T-helper 2 cell treated with Interferon-gamma antibody and Interleukin-4, amounts not matched to agents 5 μg/mL and 100 μg/mL, for 36 hours (primary cell): ENCODE measurements around the gene TCF20.

Experiments
- DNase-seq: peaks from one replicate; pipeline ENCODE4 v3.0.0; 2021; ENCODE audit warnings: low spot score
- H3K27ac Mint-ChIP-seq: one replicate; pipeline ENCODE4 v1.8.0; 2021; ENCODE audit warnings: mild to moderate bottlenecking, mixed read lengths
- H3K27me3 Mint-ChIP-seq: one replicate; pipeline ENCODE4 v1.8.0; 2021; ENCODE audit warnings: low read depth, mixed read lengths
- H3K36me3 Mint-ChIP-seq: one replicate; pipeline ENCODE4 v1.8.0; 2021; ENCODE audit warnings: low read depth, mixed read lengths
- H3K4me1 Mint-ChIP-seq: one replicate; pipeline ENCODE4 v1.8.0; 2021; ENCODE audit warnings: low read depth, mixed read lengths
- H3K4me3 Mint-ChIP-seq: one replicate; pipeline ENCODE4 v1.8.0; 2022; ENCODE audit warnings: mild to moderate bottlenecking, moderate library complexity, mixed read lengths
- H3K9me3 Mint-ChIP-seq: one replicate; pipeline ENCODE4 v1.8.0; 2021; ENCODE audit warnings: mixed read lengths

Gene TCF20

DNA sequence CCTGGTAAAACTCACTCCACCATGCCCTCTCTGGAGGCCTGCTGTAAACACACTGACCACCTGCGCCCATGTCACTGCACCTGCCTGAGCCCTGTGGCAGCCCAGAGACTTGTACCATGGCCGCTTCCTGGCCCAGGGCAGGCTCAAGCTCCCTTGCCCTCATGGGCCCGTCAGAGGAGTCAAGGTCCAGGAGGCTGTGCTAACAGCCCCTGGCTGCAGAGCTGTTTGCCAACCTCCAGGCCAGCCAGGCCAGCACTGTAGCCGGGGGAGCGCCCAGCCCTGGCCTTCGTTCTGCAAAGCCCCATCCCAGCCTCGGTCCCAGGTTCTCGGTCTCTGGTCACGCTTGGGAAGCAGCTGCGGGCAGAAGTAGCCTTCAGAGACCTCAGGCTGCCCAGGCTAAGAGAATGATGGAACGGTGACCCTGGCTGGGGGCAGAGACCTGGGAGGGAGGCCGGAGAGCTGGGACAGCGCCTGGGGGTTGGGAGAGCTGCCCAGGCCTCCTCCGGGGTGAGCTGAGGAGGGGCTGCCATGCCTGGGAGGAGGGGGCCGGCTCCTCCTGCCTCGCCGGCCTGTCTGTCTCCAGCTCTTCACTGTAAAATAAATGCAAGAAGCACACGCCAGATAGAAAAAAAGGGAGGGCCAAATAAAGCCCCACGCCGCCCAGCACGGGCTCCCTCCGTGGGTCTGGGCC, 11.9 kb upstream of the TCF20 start:
- Mint-ChIP-seq H3K9me3 (no peaks in the 10 kb centered on the region), H3K27me3 (peaks cover 18% of the 10 kb centered on the region), H3K36me3 (no peaks in the 10 kb centered on the region), H3K4me1 (peaks cover 26% of the 10 kb centered on the region), H3K27ac (no peak overlapping the region), H3K4me3 (peak overlapping the region; percentile 30)
- no peak for DNase-seq

- peaks cover 18% of the 10 kb centered on the region for H3K27me3 Mint-ChIP-seq
- DNase-seq, result no peak
- H3K9me3 Mint-ChIP-seq, result no peaks in the 10 kb centered on the region
- H3K36me3 Mint-ChIP-seq, result no peaks in the 10 kb centered on the region
- H3K4me3 Mint-ChIP-seq, result peak overlapping the region; percentile 22
- H3K27ac Mint-ChIP-seq, result no peak overlapping the region
- H3K4me1 Mint-ChIP-seq, result peaks cover 21% of the 10 kb centered on the region
These were observed 11.3 kb upstream of the TCF20 start for GRCh38 chr22:42281706-42282251.

GRCh38 chr22:42281284-42281683, 10.8 kb upstream of the TCF20 start:
- peaks cover 16% of the 10 kb centered on the region for H3K4me1 Mint-ChIP-seq
- H3K9me3 Mint-ChIP-seq, result no peaks in the 10 kb centered on the region
- no peak for DNase-seq
- no peaks in the 10 kb centered on the region for H3K36me3 Mint-ChIP-seq
- peaks cover 18% of the 10 kb centered on the region for H3K27me3 Mint-ChIP-seq
- no peak overlapping the region for H3K4me3 Mint-ChIP-seq
- H3K27ac Mint-ChIP-seq, result no peak overlapping the region

DNA sequence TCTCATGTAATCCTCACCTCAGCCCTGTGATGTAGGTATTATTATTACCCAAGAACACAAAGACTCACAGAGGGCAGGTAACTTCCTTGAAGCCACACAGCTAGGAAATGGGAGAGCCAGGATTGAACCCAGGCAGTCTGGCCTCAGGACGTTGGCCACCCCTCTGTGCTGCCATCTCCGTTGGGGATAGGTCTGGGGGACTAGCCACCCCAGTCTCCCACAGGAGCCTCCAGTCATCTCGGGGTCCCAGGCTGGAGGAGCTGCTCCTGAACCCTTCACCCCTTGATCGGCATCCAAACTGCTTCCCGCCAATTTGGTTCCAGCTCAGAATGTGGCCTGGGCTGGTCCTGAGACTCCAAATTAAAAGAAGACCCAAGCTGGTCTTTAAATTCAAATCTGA, 10.4 kb upstream of the TCF20 start:
- H3K27ac Mint-ChIP-seq, result no peak overlapping the region
- no peaks in the 10 kb centered on the region for H3K36me3 Mint-ChIP-seq
- DNase-seq, result no peak
- H3K4me3 Mint-ChIP-seq, result no peak overlapping the region
- peaks cover 15% of the 10 kb centered on the region for H3K4me1 Mint-ChIP-seq
- H3K9me3 Mint-ChIP-seq, result no peaks in the 10 kb centered on the region
- peaks cover 18% of the 10 kb centered on the region for H3K27me3 Mint-ChIP-seq

DNA sequence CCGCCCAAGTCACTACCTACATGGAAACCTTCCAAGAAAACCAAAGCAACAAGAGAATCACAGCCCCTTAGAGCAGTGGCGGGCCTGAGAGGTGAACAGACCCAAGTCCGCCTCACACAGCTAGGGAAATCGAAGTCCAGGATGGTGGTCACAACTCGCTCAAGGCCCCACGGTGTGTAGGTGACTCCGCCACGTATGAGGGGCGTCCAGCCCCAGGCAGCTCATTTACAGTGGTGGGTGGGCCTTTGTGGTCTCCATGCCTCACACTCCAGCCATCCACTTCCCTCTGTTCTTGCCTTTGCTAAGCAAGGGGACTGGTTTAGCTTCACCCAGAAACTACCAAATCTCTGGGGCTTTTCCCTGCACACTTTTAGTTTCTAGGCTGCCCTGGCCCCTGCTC, 9.7 kb upstream of the TCF20 start:
- peaks cover 18% of the 10 kb centered on the region for H3K27me3 Mint-ChIP-seq

DNA sequence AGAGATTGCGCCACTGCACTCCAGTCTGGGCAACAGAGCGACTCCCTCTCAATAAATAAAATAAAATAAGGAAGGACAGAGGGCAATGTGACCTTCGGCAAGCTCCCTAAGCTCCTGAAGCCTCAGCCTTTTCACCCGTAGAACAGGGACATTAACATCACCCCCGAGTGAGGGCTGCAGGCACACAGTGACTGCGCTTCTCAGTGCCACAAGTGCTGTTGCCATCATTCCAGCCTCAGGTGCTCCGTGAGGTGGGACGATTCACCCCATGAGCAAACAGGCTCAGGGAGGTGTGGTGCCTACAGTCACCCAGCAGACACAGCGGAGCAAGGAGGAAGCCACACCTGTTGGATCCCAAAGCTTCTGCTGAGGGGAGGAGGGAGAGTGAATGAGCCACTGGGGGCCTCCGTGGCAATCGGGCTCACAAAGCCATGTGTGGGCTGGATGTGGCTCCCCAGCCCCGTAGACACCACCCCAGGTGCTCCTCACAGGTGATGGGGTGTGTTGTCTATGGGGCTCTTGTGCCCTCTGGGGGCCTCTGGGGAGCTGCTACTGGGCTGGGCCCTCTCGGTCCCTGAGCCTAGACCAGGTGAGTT, 9.1 kb upstream of the TCF20 start:
- H3K4me1 Mint-ChIP-seq, result peaks cover 9% of the 10 kb centered on the region
- no peaks in the 10 kb centered on the region for H3K9me3 Mint-ChIP-seq

More for the DNA sequence above, 9.7 kb upstream of the TCF20 start:
- no peak overlapping the region for H3K27ac Mint-ChIP-seq
- no peak for DNase-seq
- H3K4me3 Mint-ChIP-seq, result no peak overlapping the region
- no peaks in the 10 kb centered on the region for H3K36me3 Mint-ChIP-seq
- no peaks in the 10 kb centered on the region for H3K9me3 Mint-ChIP-seq
- H3K4me1 Mint-ChIP-seq, result peaks cover 10% of the 10 kb centered on the region

GRCh38 chr22:42277988-42278776, 7.7 kb upstream of the TCF20 start:
- Mint-ChIP-seq H3K4me1 (peaks cover 3% of the 10 kb centered on the region), H3K27ac (no peak overlapping the region), H3K4me3 (no peak overlapping the region), H3K27me3 (peaks cover 10% of the 10 kb centered on the region), H3K9me3 (no peaks in the 10 kb centered on the region), H3K36me3 (no peaks in the 10 kb centered on the region)
- DNase-seq, result no peak

More for the DNA sequence above, 9.1 kb upstream of the TCF20 start:
- no peak overlapping the region for H3K4me3 Mint-ChIP-seq
- H3K27ac Mint-ChIP-seq, result no peak overlapping the region
- H3K36me3 Mint-ChIP-seq, result no peaks in the 10 kb centered on the region
- DNase-seq, result no peak
- peaks cover 18% of the 10 kb centered on the region for H3K27me3 Mint-ChIP-seq

DNA sequence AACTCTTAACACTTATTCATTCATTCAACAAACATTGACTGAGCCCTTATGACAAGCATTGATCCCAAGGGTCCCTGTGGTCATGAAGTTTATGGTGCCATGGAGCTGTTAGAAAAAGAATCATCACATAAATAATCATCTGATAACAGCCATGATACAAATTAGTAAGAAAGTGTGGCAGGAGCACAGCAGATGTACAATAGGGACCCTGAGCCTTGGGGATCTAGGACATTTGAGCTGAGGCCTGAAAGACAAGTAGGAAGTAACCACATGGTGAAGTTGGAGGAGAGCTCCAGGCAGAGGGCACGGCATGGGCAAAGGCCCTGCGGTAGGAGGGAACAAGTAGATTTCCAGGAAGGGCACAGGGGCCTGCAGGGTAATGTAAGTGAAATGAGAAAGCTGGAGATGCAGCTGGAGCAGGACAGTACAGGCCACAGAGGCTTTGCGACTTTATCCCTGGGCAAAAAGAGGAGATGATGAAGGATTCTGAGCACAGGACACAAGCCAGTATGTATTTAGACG, 6.8 kb upstream of the TCF20 start:
- no peak for DNase-seq
- H3K4me1 Mint-ChIP-seq, result peaks cover 3% of the 10 kb centered on the region
- H3K4me3 Mint-ChIP-seq, result no peak overlapping the region

GRCh38 chr22:42275970-42276369, 5.5 kb upstream of the TCF20 start:
- no peak for DNase-seq
- no peak overlapping the region for H3K27ac Mint-ChIP-seq
- H3K27me3 Mint-ChIP-seq, result no peaks in the 10 kb centered on the region
- H3K4me3 Mint-ChIP-seq, result no peak overlapping the region
- peaks cover 3% of the 10 kb centered on the region for H3K4me1 Mint-ChIP-seq
- H3K9me3 Mint-ChIP-seq, result no peaks in the 10 kb centered on the region
- no peaks in the 10 kb centered on the region for H3K36me3 Mint-ChIP-seq

More for the DNA sequence above, 6.8 kb upstream of the TCF20 start:
- no peak overlapping the region for H3K27ac Mint-ChIP-seq
- no peaks in the 10 kb centered on the region for H3K36me3 Mint-ChIP-seq
- H3K9me3 Mint-ChIP-seq, result no peaks in the 10 kb centered on the region
- H3K27me3 Mint-ChIP-seq, result peaks cover 6% of the 10 kb centered on the region

GRCh38 chr22:42275176-42275575, 4.7 kb upstream of the TCF20 start:
- no peak for DNase-seq
- no peaks in the 10 kb centered on the region for H3K36me3 Mint-ChIP-seq
- H3K9me3 Mint-ChIP-seq, result no peaks in the 10 kb centered on the region
- no peak overlapping the region for H3K27ac Mint-ChIP-seq
- peaks cover 3% of the 10 kb centered on the region for H3K4me1 Mint-ChIP-seq
- no peaks in the 10 kb centered on the region for H3K27me3 Mint-ChIP-seq
- H3K4me3 Mint-ChIP-seq, result no peak overlapping the region

- H3K27ac Mint-ChIP-seq, result no peak overlapping the region
- H3K4me1 Mint-ChIP-seq, result peaks cover 7% of the 10 kb centered on the region
- DNase-seq, result no peak
- H3K36me3 Mint-ChIP-seq, result peaks cover 2% of the 10 kb centered on the region
- no peaks in the 10 kb centered on the region for H3K27me3 Mint-ChIP-seq
- no peaks in the 10 kb centered on the region for H3K9me3 Mint-ChIP-seq
- H3K4me3 Mint-ChIP-seq, result no peak overlapping the region
These were observed 3.5 kb upstream of the TCF20 start for GRCh38 chr22:42273855-42274451.

GRCh38 chr22:42272431-42272999, 2.1 kb upstream of the TCF20 start:
- no peaks in the 10 kb centered on the region for H3K27me3 Mint-ChIP-seq

GRCh38 chr22:42271906-42272305, 1.5 kb upstream of the TCF20 start:
- H3K36me3 Mint-ChIP-seq, result peaks cover 2% of the 10 kb centered on the region
- no peaks in the 10 kb centered on the region for H3K9me3 Mint-ChIP-seq
- peak overlapping the region; percentile 64 for H3K4me3 Mint-ChIP-seq
- H3K27me3 Mint-ChIP-seq, result no peaks in the 10 kb centered on the region
- H3K27ac Mint-ChIP-seq, result no peak overlapping the region
- H3K4me1 Mint-ChIP-seq, result peaks cover 20% of the 10 kb centered on the region
- DNase-seq, result no peak

More at GRCh38 chr22:42272431-42272999, 2.1 kb upstream of the TCF20 start:
- H3K4me3 Mint-ChIP-seq, result no peak overlapping the region
- no peak overlapping the region for H3K27ac Mint-ChIP-seq
- peaks cover 20% of the 10 kb centered on the region for H3K4me1 Mint-ChIP-seq
- H3K36me3 Mint-ChIP-seq, result peaks cover 2% of the 10 kb centered on the region
- DNase-seq, result no peak
- no peaks in the 10 kb centered on the region for H3K9me3 Mint-ChIP-seq
